Endothelial cell of umbilical vein (primary cell): ENCODE measurements around the gene SLC22A3. TPM values are rescaled to one million over a fixed set of nuclear protein-coding genes. Genes with fewer than 3 reads are reported as not detected.

ENCODE experiments used
- BruUV-seq: library from RNA; stranded (reverse); fragments of 400-500 nt; replicated peaks from 2 replicates; lab custom pipeline; 2021; lab: Mats Ljungman, UMichigan
- CTCF ChIA-PET: fragments of 300-600, 350-600 bp; sonication (Branson Sonifier 250); formaldehyde crosslinking; loops from one replicate; lab custom pipeline; 2021; ENCODE audit warnings: antibody characterized with exemption, inconsistent platforms; lab: Charles Lee
- POLR2A ChIA-PET: fragments of 300-600, 350-600 bp; sonication (Branson Sonifier 250); formaldehyde crosslinking; loops from one replicate; lab custom pipeline; 2021; ENCODE audit warnings: antibody characterized with exemption, inconsistent platforms; lab: Charles Lee
- DNase-seq: peaks from one replicate; pipeline ENCODE4 v3.0.0-alpha.2; 2011; ENCODE audit warnings: low read depth, low spot score
- FAIRE-seq: peaks from 2 replicates; lab custom pipeline; 2011; peaks lifted over from hg19 to GRCh38; lab: Jason Lieb, UNC
- H2AFZ ChIP-seq: 2 replicates; pipeline ENCODE4 v1.6.0; 2012; ENCODE audit warnings: low read depth, low read length, control low read depth, inconsistent platforms
- H3K27ac ChIP-seq: 2 replicates; pipeline ENCODE4 v1.5.1; 2011; ENCODE audit warnings: low read depth, mild to moderate bottlenecking, control low read depth, low read length, moderate library complexity; ENCODE audit not compliant: insufficient read depth
- H3K27me3 ChIP-seq, 2 experiments: 2 replicates each; pipeline versions ENCODE4 v1.6.0 to v1.6.1; 2011; ENCODE audit warnings: low read length in 2 of 2, mixed read lengths in 1 of 2; ENCODE audit not compliant: control insufficient read depth in 2 of 2, insufficient read depth in 2 of 2
- H3K36me3 ChIP-seq, 2 experiments: 2 replicates in 1 of 2; 3 replicates in 1 of 2; pipeline ENCODE4 v1.5.1; 2011; ENCODE audit warnings: low read length in 2 of 2, mild to moderate bottlenecking in 1 of 2, moderate library complexity in 1 of 2; ENCODE audit not compliant: control insufficient read depth in 2 of 2, insufficient read depth in 2 of 2; ENCODE audit errors: extremely low read depth in 1 of 2
- H3K4me1 ChIP-seq: 3 replicates; pipeline ENCODE4 v1.5.1; 2011; ENCODE audit warnings: mild to moderate bottlenecking, low read length; ENCODE audit not compliant: control insufficient read depth, insufficient read depth; ENCODE audit errors: extremely low read depth
- H3K4me2 ChIP-seq: 2 replicates; pipeline ENCODE4 v1.6.1; 2011; ENCODE audit warnings: low read length, control low read depth, mixed read lengths; ENCODE audit not compliant: insufficient read depth
- H3K4me3 ChIP-seq, 3 experiments: fragments of 200-600 bp in 1 of 3; sonication (generic), shearing (Covaris generic) in 1 of 3; replicated peaks in 1 of 3; 2 replicates each; pipeline ENCODE4 v1.5.1; 2011 to 2016; ENCODE audit warnings: control low read depth in 3 of 3, low read length in 3 of 3, mild to moderate bottlenecking in 2 of 3, inconsistent platforms in 1 of 3, low read depth in 1 of 3, moderate library complexity in 1 of 3; ENCODE audit not compliant: insufficient read depth in 1 of 3
- H3K79me2 ChIP-seq: 2 replicates; pipeline ENCODE4 v1.6.0; 2012; ENCODE audit warnings: low read length, inconsistent platforms; ENCODE audit not compliant: control insufficient read depth, insufficient read depth
- H3K9ac ChIP-seq: replicated peaks from 2 replicates; pipeline ENCODE3; 2011; ENCODE audit warnings: low read length, control low read depth; ENCODE audit not compliant: insufficient read depth; ENCODE audit errors: extremely low read depth
- H3K9me1 ChIP-seq: replicated peaks from 3 replicates; pipeline ENCODE4 v1.6.0; 2011; ENCODE audit warnings: mild to moderate bottlenecking, low read length; ENCODE audit not compliant: control insufficient read depth, insufficient read depth; ENCODE audit errors: extremely low read depth
- H3K9me3 ChIP-seq: replicated peaks from 2 replicates; pipeline ENCODE4 v1.5.1; 2012; ENCODE audit warnings: low read length, inconsistent platforms; ENCODE audit not compliant: control insufficient read depth, insufficient read depth
- H4K20me1 ChIP-seq: replicated peaks from 2 replicates; pipeline ENCODE3; 2011; ENCODE audit warnings: mild to moderate bottlenecking, low read length; ENCODE audit not compliant: control insufficient read depth, insufficient read depth; ENCODE audit errors: extremely low read depth
- CTCF ChIP-seq, 2 donors: IDR thresholded peaks; 1 replicate in 1 of 2; 2 replicates in 1 of 2; pipeline ENCODE4 v1.5.1; 2011; ENCODE audit warnings: low read length in 2 of 2, mild to moderate bottlenecking in 2 of 2, moderate library complexity in 2 of 2, control low read depth in 1 of 2, inconsistent platforms in 1 of 2, low read depth in 1 of 2; ENCODE audit not compliant: insufficient read depth in 1 of 2; ENCODE audit errors: extremely low read depth in 1 of 2
- EZH2 ChIP-seq: IDR thresholded peaks from 2 replicates; pipeline ENCODE4 v1.6.1; 2012; ENCODE audit warnings: borderline replicate concordance, low read depth, mild to moderate bottlenecking, moderate library complexity, low read length, inconsistent platforms; ENCODE audit not compliant: severe bottlenecking
- FOS ChIP-seq: IDR thresholded peaks from 2 replicates; pipeline ENCODE4 v1.6.1; 2011; ENCODE audit warnings: mild to moderate bottlenecking, low read length, moderate library complexity, borderline replicate concordance; ENCODE audit not compliant: insufficient read depth
- GATA2 ChIP-seq: IDR thresholded peaks from 2 replicates; pipeline ENCODE4 v1.7.0; 2011; ENCODE audit warnings: low read depth, mild to moderate bottlenecking, moderate library complexity, mixed read lengths, low read length; ENCODE audit not compliant: insufficient read length, insufficient read depth
- JUN ChIP-seq: IDR thresholded peaks from 2 replicates; pipeline ENCODE4 v1.6.1; 2011; ENCODE audit warnings: borderline replicate concordance, low read depth; ENCODE audit not compliant: insufficient read length, insufficient read depth
- MYC ChIP-seq: IDR thresholded peaks from one replicate; pipeline ENCODE4 v1.6.1; 2011; ENCODE audit warnings: mild to moderate bottlenecking, low read depth, low read length
- POLR2A ChIP-seq: IDR thresholded peaks from 2 replicates; pipeline ENCODE4 v1.6.1; 2012; ENCODE audit warnings: low read depth, mild to moderate bottlenecking, control low read depth, low read length
- POLR2AphosphoS5 ChIP-seq: IDR thresholded peaks from 2 replicates; pipeline ENCODE4 v1.6.1; 2012; ENCODE audit warnings: low read depth, mild to moderate bottlenecking, control low read depth, low read length, moderate library complexity; ENCODE audit not compliant: insufficient read depth
- dilution Hi-C: fragments of 300-500 bp; cut with MboI; formaldehyde crosslinking; loops from one replicate; pipeline ENCODE4 v1.15.0; 2019; ENCODE audit warnings: low sequenced_read_pairs; ENCODE audit not compliant: extremely low pct_ligation_motif_present
- intact Hi-C: fragments of 100-400 bp; cut with micrococcal nuclease; formaldehyde crosslinking; loops from one replicate; pipeline ENCODE4 v1.10.0; 2022
- polyA plus RNA-seq, 4 experiments: library from polyadenylated mRNA; depleted of rRNA in 3 of 4; stranded (reverse) in 3 of 4; unstranded in 1 of 4; fragments of >200 nt; gene quantifications; 2 replicates each; pipeline versions ENCODE4 v1.2.1 to v1.2.3, GENCODE V29; 2011 to 2012; ENCODE audit warnings: missing spikeins in 1 of 4
- total RNA-seq: library from RNA; stranded (reverse); gene quantifications from 2 replicates; pipeline ENCODE4 v1.2.3, GENCODE V29; 2021
- TF ChIP-seq, protein P1 (sequence below): IDR thresholded peaks from 2 replicates; pipeline ENCODE4 v1.6.1; 2011; ENCODE audit not compliant: insufficient read depth, insufficient read length

The SLC22A3 gene
- total and polyA plus RNA-seq, 2 donors (not counting 3 experiments of a cell fraction or from before 2014, with no cell fraction given) = not detected

DNA sequence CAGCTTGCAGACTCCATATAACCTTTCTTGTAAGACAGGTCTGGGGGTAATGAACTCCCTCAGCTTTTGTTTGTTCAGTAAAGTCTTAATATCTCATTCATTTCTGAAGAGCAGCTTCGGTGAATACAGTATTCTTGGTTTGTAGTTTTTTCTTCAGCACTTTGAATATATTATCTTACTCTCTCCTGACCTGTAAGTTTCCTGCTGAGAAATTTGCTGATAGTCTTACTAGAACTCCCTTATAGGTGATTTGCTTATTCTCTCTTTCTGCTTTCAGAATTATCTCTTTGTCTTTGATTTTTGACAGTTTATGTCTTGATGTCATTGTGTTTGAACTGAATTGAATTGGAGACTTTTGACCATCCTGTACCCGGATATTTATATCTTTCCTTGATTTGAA lies 35.3 kb upstream of the SLC22A3 start:
- BruUV-seq = no TSS peak
- POLR2A ChIA-PET = no interaction called here
- no peaks in the 10 kb centered on the region for H3K9me3 ChIP-seq
- CTCF ChIA-PET = no interaction called here
- no peaks in the 10 kb centered on the region for H3K36me3 ChIP-seq
- H3K27ac ChIP-seq = no peak overlapping the region
- no peak overlapping the region for H3K9ac ChIP-seq
- H2AFZ ChIP-seq = no peak overlapping the region
- no peak for DNase-seq
- H3K4me1 ChIP-seq = no peaks in the 10 kb centered on the region
- TF ChIP-seq GATA2 = no peak
- TF ChIP-seq MYC = no peak
- no peak for TF ChIP-seq JUN
- no peak for TF ChIP-seq POLR2A
- TF ChIP-seq, protein P1, sequence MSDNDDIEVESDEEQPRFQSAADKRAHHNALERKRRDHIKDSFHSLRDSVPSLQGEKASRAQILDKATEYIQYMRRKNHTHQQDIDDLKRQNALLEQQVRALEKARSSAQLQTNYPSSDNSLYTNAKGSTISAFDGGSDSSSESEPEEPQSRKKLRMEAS = no peak
- no peak for TF ChIP-seq EZH2
- no peak for TF ChIP-seq POLR2AphosphoS5
- no peak for TF ChIP-seq CTCF (IDR thresholded peaks at IDR 0.05; ENCODE audit: extremely low read depth in 1 of 2, insufficient read depth in 1 of 2, low read depth in 1 of 2, low read length in 2 of 2)
- TF ChIP-seq FOS = no peak
- H3K4me3 ChIP-seq = no peak overlapping the region
- H4K20me1 ChIP-seq = no peaks in the 10 kb centered on the region
- H3K4me2 ChIP-seq = no peak overlapping the region
- H3K9me1 ChIP-seq = no peaks in the 10 kb centered on the region
- no peaks in the 10 kb centered on the region for H3K27me3 ChIP-seq
- no peaks in the 10 kb centered on the region for H3K79me2 ChIP-seq
- dilution Hi-C loops = no loop called here
- intact Hi-C loops = no loop called here
- no peak for FAIRE-seq
